OCI-LY7 (cell line): ENCODE data around the gene PSMG4.

Source experiments
- CTCF ChIP-seq: fragments of 200-600 bp; sonication (generic); conservative IDR thresholded peaks from 2 replicates; pipeline ENCODE4 v1.5.1; 2014; ENCODE audit warnings: mild to moderate bottlenecking, antibody characterized with exemption, low read length, moderate library complexity, mixed read lengths
- EZH2phosphoT487 ChIP-seq: fragments of 200-600 bp; sonication (generic); IDR thresholded peaks from 2 replicates; pipeline ENCODE4 v1.6.1; 2018; ENCODE audit warnings: low read depth, borderline replicate concordance, mild to moderate bottlenecking, mixed run types, antibody characterized with exemption, low read length, moderate library complexity, mixed read lengths

DNA sequence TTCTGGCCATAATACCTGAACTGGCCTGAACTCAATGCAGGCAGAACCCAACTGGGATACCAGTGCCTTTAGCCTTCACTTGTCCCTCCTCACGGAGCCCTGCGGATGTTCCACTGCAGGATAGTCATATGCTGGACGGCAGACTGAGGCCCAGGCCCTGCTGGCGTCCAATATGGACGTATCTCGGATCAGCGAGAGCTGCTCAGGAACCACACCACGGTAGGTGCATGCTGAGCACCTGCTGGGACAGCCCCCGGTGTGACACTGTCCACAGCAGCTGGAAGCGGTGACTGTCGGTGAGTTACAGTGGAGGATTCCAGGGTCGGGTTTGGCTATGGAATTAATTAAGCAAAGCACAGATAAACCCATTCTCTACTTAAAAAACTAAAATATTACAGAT lies 48.7 kb downstream of the PSMG4 start:
- no peak for TF ChIP-seq CTCF
- no peak for TF ChIP-seq EZH2phosphoT487
